ENCODE measurements around the gene SPOCK1. TPM values are rescaled to one million over a fixed set of nuclear protein-coding genes. Genes with fewer than 3 reads are reported as not detected.

SPOCK1 gene
- total and polyA plus RNA-seq, 2 of the 13 experiments (the other 11 are each of a cell fraction or from before 2014, with no cell fraction given) = 0.18 to 0.29 TPM

DNA sequence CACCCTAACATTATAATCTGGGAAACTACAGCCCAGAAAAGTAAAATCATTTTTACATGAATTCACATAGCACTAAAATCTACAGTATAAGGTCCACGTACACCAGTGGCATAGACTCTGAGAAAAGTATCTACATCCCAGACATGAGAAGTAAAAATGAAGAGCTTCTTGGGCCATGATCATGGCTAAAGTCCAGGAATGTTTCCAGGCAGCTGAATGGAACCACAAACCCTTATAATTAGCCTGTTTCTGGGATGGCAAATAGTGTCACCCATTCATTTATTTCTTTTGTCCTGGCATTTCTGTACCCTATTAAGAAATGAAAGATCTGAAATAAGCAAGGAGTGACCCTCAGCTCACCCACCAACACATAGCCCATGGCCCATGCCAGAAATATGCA lies 217.9 kb downstream of the SPOCK1 start:
- no peaks in the 10 kb centered on the region for H4K20me1 ChIP-seq (ENCODE audit: insufficient read depth, low read length)
- no peak for FAIRE-seq
- H3K27me3 ChIP-seq (ENCODE audit: control insufficient read depth in 1 of 2, insufficient read depth in 2 of 2, low read length in 2 of 2) = no peaks in the 10 kb centered on the region
- H3K4me1 ChIP-seq (ENCODE audit: insufficient read depth, low read length) = no peaks in the 10 kb centered on the region
- POLR2A ChIA-PET = no interaction called here
- H3K27ac ChIP-seq (ENCODE audit: extremely low read length, insufficient read depth, low read length) = no peak overlapping the region
- WGBS (ENCODE audit: low lambda C conversion rate) = 4% methylated on average over 1 of the region's 1 CpG
- no peaks in the 10 kb centered on the region for H3K79me2 ChIP-seq (ENCODE audit: insufficient read depth, low read length)
- ATAC-seq = no peak
- no peak overlapping the region for H3K4me2 ChIP-seq (ENCODE audit: low read depth, low read length)
- H3K9me3 ChIP-seq (ENCODE audit: low read length) = no peaks in the 10 kb centered on the region
- DNase-seq (ENCODE audit: low spot score) = no peak
- H3K4me3 ChIP-seq (replicated peaks in 1 of 3; ENCODE audit: insufficient read depth in 1 of 3, low read depth in 2 of 3, low read length in 3 of 3) = no peak overlapping the region
- no TSS peak for BruUV-seq (replicated peaks)
- in situ Hi-C loops (cut with HindIII; ENCODE audit: extremely low pct_ligation_motif_present, low pct_unique_long_range_greater_than_20kb) = no loop called here
- H3K36me3 ChIP-seq (replicated peaks in 1 of 2; ENCODE audit: control insufficient read depth in 1 of 2, insufficient read depth in 2 of 2, low read length in 2 of 2) = no peaks in the 10 kb centered on the region
- TF ChIP-seq ZNF451 (CRISPR knock-in tag; IDR thresholded peaks at IDR 0.05) (no peak), ZNF562 (CRISPR knock-in tag; IDR thresholded peaks at IDR 0.05; ENCODE audit: borderline replicate concordance) (no peak), REPIN1 (CRISPR knock-in tag; IDR thresholded peaks at IDR 0.05; ENCODE audit: borderline replicate concordance, low read depth) (no peak), NFE2L2 (IDR thresholded peaks at IDR 0.05; ENCODE audit: low read length) (no peak), HNRNPH1 (optimal IDR thresholded peaks at IDR 0.05; ENCODE audit: low read depth, low read length) (no peak), GABPB1 (CRISPR knock-in tag; IDR thresholded peaks at IDR 0.05) (no peak)
- H3K9ac ChIP-seq (ENCODE audit: insufficient read depth, low read depth, low read length) = no peak overlapping the region
- intact Hi-C loops (cut with micrococcal nuclease; ENCODE audit: unreplicated experiment) = no loop called here
- CTCF ChIA-PET (ENCODE audit: low intra/inter-chr PET ratio, low total read pairs) = no interaction called here
- no peak overlapping the region for H2AFZ ChIP-seq (ENCODE audit: low read length)

DNA sequence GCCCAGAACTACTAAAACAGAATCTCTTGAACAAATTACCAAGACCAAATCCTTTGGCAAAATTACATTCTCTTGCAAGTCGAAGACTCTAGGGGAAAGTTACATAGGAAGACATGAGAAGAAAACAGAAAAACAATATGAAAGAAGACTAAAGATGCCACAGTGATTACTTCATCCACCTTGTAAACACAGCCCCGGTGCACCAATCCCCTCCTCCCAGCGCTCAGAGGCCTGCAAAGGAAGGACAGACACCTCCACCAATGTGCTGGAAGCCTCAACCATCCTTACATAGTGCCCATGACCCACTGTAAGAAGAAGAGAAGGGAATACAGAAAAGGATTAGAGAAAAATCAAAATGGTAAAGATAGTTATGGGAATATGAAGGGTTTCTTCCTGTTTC lies 218.5 kb downstream of the SPOCK1 start:
- H3K27ac ChIP-seq (ENCODE audit: extremely low read length, insufficient read depth, low read length) = no peak overlapping the region
- CTCF ChIA-PET (ENCODE audit: low intra/inter-chr PET ratio, low total read pairs) = no interaction called here
- H2AFZ ChIP-seq (ENCODE audit: low read length) = no peak overlapping the region
- H3K4me1 ChIP-seq (ENCODE audit: insufficient read depth, low read length) = no peaks in the 10 kb centered on the region
- ATAC-seq = no peak
- no peaks in the 10 kb centered on the region for H3K36me3 ChIP-seq (replicated peaks in 1 of 2; ENCODE audit: control insufficient read depth in 1 of 2, insufficient read depth in 2 of 2, low read length in 2 of 2)
- no peaks in the 10 kb centered on the region for H4K20me1 ChIP-seq (ENCODE audit: insufficient read depth, low read length)
- H3K4me3 ChIP-seq (replicated peaks in 1 of 3; ENCODE audit: insufficient read depth in 1 of 3, low read depth in 2 of 3, low read length in 3 of 3) = no peak overlapping the region
- H3K9me3 ChIP-seq (ENCODE audit: low read length) = no peaks in the 10 kb centered on the region
- DNase-seq (ENCODE audit: low spot score) = no peak
- intact Hi-C loops (cut with micrococcal nuclease; ENCODE audit: unreplicated experiment) = no loop called here
- no peak overlapping the region for H3K4me2 ChIP-seq (ENCODE audit: low read depth, low read length)
- no peak overlapping the region for H3K9ac ChIP-seq (ENCODE audit: insufficient read depth, low read depth, low read length)
- no peaks in the 10 kb centered on the region for H3K27me3 ChIP-seq (ENCODE audit: control insufficient read depth in 1 of 2, insufficient read depth in 2 of 2, low read length in 2 of 2)
- no TSS peak for BruUV-seq (replicated peaks)
- in situ Hi-C loops (cut with HindIII; ENCODE audit: extremely low pct_ligation_motif_present, low pct_unique_long_range_greater_than_20kb) = no loop called here
- POLR2A ChIA-PET = no interaction called here
- H3K79me2 ChIP-seq (ENCODE audit: insufficient read depth, low read length) = no peaks in the 10 kb centered on the region
- WGBS (ENCODE audit: low lambda C conversion rate) = 4% methylated on average over 3 of the region's 3 CpGs
- no peak for FAIRE-seq
- TF ChIP-seq, protein P1, sequence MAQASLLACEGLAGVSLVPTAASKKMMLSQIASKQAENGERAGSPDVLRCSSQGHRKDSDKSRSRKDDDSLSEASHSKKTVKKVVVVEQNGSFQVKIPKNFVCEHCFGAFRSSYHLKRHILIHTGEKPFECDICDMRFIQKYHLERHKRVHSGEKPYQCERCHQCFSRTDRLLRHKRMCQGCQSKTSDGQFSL (CRISPR knock-in tag; IDR thresholded peaks at IDR 0.05) = no peak
- no peak for TF ChIP-seq ZNF556 (CRISPR knock-in tag; IDR thresholded peaks at IDR 0.05; ENCODE audit: borderline replicate concordance)
- TF ChIP-seq ASH2L (IDR thresholded peaks at IDR 0.05; ENCODE audit: insufficient read length, low read depth, low read length) = no peak
- TF ChIP-seq, protein P2, sequence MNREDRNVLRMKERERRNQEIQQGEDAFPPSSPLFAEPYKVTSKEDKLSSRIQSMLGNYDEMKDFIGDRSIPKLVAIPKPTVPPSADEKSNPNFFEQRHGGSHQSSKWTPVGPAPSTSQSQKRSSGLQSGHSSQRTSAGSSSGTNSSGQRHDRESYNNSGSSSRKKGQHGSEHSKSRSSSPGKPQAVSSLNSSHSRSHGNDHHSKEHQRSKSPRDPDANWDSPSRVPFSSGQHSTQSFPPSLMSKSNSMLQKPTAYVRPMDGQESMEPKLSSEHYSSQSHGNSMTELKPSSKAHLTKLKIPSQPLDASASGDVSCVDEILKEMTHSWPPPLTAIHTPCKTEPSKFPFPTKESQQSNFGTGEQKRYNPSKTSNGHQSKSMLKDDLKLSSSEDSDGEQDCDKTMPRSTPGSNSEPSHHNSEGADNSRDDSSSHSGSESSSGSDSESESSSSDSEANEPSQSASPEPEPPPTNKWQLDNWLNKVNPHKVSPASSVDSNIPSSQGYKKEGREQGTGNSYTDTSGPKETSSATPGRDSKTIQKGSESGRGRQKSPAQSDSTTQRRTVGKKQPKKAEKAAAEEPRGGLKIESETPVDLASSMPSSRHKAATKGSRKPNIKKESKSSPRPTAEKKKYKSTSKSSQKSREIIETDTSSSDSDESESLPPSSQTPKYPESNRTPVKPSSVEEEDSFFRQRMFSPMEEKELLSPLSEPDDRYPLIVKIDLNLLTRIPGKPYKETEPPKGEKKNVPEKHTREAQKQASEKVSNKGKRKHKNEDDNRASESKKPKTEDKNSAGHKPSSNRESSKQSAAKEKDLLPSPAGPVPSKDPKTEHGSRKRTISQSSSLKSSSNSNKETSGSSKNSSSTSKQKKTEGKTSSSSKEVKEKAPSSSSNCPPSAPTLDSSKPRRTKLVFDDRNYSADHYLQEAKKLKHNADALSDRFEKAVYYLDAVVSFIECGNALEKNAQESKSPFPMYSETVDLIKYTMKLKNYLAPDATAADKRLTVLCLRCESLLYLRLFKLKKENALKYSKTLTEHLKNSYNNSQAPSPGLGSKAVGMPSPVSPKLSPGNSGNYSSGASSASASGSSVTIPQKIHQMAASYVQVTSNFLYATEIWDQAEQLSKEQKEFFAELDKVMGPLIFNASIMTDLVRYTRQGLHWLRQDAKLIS (CRISPR knock-in tag; IDR thresholded peaks at IDR 0.05) = no peak
- no peak for TF ChIP-seq PAWR (CRISPR knock-in tag; IDR thresholded peaks at IDR 0.05; ENCODE audit: borderline replicate concordance)
- TF ChIP-seq ZSCAN9 (CRISPR knock-in tag; IDR thresholded peaks at IDR 0.05; ENCODE audit: borderline replicate concordance) = no peak
